Right atrium auricular region (tissue), 2 donors: ENCODE results near the gene CATSPERZ. TPM values are rescaled to one million over a fixed set of nuclear protein-coding genes. Genes with fewer than 3 reads are reported as not detected.

Experiments used
- DNase-seq: peaks from one replicate; pipeline ENCODE4 v3.0.0-alpha.2; 2019; ENCODE audit warnings: low spot score
- H3K27ac ChIP-seq, 2 donors: fragments of 200-600 bp; sonication (generic); 1 replicate in 1 of 2; 2 replicates in 1 of 2; pipeline ENCODE4 v1.5.1; 2016 to 2019
- H3K27me3 ChIP-seq, 2 donors: fragments of 200-600 bp; sonication (generic); one replicate each; pipeline versions ENCODE4 v1.5.1 to v1.6.0; 2017 to 2019
- H3K36me3 ChIP-seq: fragments of 200-600 bp; sonication (generic); one replicate; pipeline ENCODE4 v1.5.1; 2016
- H3K4me1 ChIP-seq, 2 donors: fragments of 200-600 bp; sonication (generic); one replicate each; pipeline versions ENCODE4 v1.5.1 to v1.6.0; 2017 to 2019
- H3K4me3 ChIP-seq, 2 donors: fragments of 200-600 bp; sonication (generic); 1 replicate in 1 of 2; 2 replicates in 1 of 2; pipeline ENCODE4 v1.5.1; 2017 to 2019; ENCODE audit warnings: mild to moderate bottlenecking in 1 of 2, moderate library complexity in 1 of 2
- H3K9me3 ChIP-seq, 2 donors: fragments of 200-600 bp; sonication (generic); one replicate each; pipeline ENCODE4 v1.5.1; 2019
- total RNA-seq, 2 donors: library from RNA; depleted of rRNA; stranded (reverse); fragments of >200 nt; gene quantifications; one replicate each; pipeline ENCODE4 v1.1.0, GENCODE V29; 2016
- TF ChIP-seq, protein P1 (sequence below), 2 donors: fragments of 200-600 bp; sonication (generic); IDR thresholded peaks; one replicate each; pipeline ENCODE4 v1.5.1; 2019; ENCODE audit warnings: antibody characterized with exemption in 2 of 2

CATSPERZ gene, protein sequence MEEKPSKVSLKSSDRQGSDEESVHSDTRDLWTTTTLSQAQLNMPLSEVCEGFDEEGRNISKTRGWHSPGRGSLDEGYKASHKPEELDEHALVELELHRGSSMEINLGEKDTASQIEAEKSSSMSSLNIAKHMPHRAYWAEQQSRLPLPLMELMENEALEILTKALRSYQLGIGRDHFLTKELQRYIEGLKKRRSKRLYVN
- not detected for total RNA-seq

DNA sequence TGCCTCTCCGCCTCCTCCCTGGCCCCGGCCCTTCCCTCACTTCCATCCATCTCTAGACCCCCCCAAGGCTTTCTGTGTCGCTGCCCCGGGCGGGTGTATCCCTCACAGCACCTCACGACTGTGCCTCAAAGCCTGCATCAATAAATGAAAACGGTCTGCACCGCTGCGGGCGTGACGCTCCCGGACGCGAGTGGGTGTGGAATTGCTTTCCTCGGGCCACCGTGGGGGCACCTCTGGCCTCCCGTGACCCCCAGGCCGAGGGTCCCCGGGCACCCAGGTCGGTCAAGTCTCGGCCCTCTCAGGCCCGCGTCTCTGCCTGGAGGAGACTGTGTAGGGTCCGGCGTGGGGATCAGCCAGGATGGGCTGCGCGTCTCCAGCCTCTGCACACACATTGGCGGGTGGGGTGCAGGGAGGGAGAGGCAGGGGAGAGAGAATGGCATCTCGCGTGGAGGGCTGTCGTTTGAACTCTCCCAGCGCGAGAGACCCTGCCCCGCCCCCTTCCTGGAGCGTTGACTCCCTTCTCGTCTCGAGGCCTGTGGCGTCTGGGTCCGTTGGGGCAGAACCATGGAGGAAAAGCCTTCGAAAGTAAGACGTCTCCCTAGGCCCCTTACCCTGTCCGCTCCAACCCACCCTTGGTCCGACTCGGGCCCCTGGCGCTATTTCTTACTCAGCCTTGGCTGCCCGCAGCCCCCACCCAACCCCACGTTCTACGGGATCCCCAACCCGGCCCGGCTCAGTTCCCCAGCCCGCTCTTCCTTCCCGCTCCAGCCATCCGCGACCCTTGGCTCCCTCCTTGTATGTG lies at the start of gene CATSPERZ:
Gene CATSPERZ (plus strand): TSS at position 512 of the 802 bp plus-strand sequence. CDS start 53 bp downstream, at position 565.
- no peaks in the 10 kb centered on the region for H3K9me3 ChIP-seq
- H3K4me3 ChIP-seq = peak within 1 kb of the TSS; percentile 22 to 56
- peak within 1 kb of the TSS; percentile 38 to 69 for H3K27ac ChIP-seq
- TF ChIP-seq, protein P1, sequence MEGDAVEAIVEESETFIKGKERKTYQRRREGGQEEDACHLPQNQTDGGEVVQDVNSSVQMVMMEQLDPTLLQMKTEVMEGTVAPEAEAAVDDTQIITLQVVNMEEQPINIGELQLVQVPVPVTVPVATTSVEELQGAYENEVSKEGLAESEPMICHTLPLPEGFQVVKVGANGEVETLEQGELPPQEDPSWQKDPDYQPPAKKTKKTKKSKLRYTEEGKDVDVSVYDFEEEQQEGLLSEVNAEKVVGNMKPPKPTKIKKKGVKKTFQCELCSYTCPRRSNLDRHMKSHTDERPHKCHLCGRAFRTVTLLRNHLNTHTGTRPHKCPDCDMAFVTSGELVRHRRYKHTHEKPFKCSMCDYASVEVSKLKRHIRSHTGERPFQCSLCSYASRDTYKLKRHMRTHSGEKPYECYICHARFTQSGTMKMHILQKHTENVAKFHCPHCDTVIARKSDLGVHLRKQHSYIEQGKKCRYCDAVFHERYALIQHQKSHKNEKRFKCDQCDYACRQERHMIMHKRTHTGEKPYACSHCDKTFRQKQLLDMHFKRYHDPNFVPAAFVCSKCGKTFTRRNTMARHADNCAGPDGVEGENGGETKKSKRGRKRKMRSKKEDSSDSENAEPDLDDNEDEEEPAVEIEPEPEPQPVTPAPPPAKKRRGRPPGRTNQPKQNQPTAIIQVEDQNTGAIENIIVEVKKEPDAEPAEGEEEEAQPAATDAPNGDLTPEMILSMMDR (IDR thresholded peaks at IDR 0.05) = no peak
- H3K4me1 ChIP-seq = peaks cover 0 to 32% of the 10 kb centered on the region in 2 donors
- H3K27me3 ChIP-seq = peaks cover 15 to 16% of the 10 kb centered on the region in 2 donors
- no peaks in the 10 kb centered on the region for H3K36me3 ChIP-seq
- DNase-seq = no peak

DNA sequence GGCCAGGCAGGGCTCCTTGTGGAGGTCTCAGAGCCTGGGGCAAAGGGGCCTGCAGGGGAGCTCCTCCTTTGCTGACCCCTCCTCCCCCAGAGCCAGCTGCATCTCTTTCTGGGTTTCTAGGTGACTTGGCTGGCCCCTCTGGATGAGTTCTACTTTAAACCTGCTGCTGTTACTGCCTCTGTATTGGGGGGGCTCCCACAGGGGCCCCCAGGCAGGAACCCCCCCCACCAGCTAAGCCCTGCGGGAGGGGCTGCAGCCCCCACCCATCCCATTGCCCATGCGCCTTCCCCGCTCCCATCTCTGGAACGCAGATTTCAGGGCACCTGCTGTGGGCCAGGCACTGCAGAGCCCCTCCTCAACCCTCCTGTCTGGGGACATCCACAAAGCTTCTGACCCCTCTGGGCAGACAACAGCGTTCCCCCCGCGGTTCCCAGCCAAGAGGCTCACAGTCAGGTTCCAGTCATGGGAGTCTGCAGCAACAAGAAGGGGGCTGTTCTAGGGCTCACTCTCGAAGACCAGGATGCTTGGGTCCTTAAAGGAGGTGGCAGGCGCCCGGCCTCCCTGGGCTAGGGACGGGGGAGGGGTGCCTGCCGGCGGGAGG lies 49.6 kb upstream of the CATSPERZ start:
- Histone ChIP-seq H3K9me3 (no peaks in the 10 kb centered on the region), H3K36me3 (peaks cover 8% of the 10 kb centered on the region), H3K4me3 (peak overlapping the region; percentile 43 to 83), H3K27ac (peak overlapping the region in 1 of 2 donors; percentile 56), H3K4me1 (peaks cover 0 to 51% of the 10 kb centered on the region in 2 donors), H3K27me3 (no peaks in the 10 kb centered on the region)
- TF ChIP-seq, protein P1 (IDR thresholded peaks at IDR 0.05) = no peak
- no peak for DNase-seq

DNA sequence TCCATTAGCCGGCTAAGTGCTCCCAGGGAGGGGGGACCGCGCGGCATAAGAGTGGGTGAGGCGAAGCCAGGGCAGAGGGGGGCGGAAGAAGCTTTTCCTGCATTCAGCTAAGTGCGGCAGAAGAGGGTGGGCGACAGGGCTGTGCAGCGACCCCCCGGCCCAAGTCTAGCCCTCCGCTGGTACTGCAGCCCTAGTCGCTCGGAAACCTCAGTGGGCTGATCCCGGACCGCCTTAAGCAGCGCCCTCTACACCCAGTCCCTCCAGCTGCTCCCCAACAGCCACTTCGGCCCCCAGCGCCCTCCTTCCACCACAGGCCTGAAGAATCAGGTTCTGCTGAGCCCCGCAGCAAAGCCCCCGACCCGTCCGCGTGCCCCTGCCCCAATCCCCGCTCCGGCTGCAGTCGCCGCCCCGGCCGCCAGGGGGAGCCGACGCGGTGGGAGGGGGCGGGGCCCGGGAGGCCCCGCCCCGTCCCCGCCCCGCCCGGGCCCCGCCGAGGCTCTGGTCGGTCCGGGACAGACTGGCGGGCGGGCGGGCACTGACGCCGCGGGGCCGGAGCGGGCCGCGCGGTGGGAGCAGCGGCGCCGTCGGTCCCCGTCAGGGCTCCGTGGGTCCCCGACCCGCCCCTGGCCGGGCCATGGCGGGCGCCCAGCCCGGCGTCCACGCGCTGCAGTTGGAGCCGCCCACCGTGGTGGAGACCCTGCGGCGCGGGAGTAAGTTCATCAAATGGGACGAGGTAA lies 49.0 kb upstream of the CATSPERZ start, which contains the start of gene PLCB3:
Gene PLCB3 (plus strand): TSS at position 515 of the 737 bp plus-strand sequence. CDS start 120 bp downstream, at position 635.
- peaks cover 15% of the 10 kb centered on the region for H3K36me3 ChIP-seq
- H3K4me1 ChIP-seq = peaks cover 0 to 45% of the 10 kb centered on the region in 2 donors
- no peak for DNase-seq
- H3K27ac ChIP-seq = peak within 1 kb of the TSS; percentile 63 to 71
- no peaks in the 10 kb centered on the region for H3K27me3 ChIP-seq
- H3K9me3 ChIP-seq = no peaks in the 10 kb centered on the region
- TF ChIP-seq, protein P1 (IDR thresholded peaks at IDR 0.05) = peak; percentile 87 to 99
- peak within 1 kb of the TSS; percentile 77 to 83 for H3K4me3 ChIP-seq

DNA sequence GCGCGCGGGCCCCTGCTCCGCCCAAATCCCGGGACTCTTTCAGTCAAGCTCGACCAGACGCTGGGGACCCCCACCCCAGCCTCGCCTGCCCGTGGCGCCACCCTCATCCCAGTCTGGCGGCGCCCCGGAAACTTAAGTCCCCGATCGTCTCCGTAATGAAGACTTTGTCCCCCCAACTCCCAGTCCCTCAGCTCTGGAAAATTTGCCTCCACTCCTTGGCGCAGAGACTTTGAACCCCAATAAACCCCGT lies 48.5 kb upstream of the CATSPERZ start:
- DNase-seq = no peak
- H3K4me1 ChIP-seq = peaks cover 0 to 44% of the 10 kb centered on the region in 2 donors
- H3K4me3 ChIP-seq = peak overlapping the region; percentile 77 to 83
- no peaks in the 10 kb centered on the region for H3K27me3 ChIP-seq
- TF ChIP-seq, protein P1 (IDR thresholded peaks at IDR 0.05) = no peak
- H3K9me3 ChIP-seq = no peaks in the 10 kb centered on the region
- H3K27ac ChIP-seq = peak overlapping the region; percentile 63 to 71
- H3K36me3 ChIP-seq = peaks cover 20% of the 10 kb centered on the region

DNA sequence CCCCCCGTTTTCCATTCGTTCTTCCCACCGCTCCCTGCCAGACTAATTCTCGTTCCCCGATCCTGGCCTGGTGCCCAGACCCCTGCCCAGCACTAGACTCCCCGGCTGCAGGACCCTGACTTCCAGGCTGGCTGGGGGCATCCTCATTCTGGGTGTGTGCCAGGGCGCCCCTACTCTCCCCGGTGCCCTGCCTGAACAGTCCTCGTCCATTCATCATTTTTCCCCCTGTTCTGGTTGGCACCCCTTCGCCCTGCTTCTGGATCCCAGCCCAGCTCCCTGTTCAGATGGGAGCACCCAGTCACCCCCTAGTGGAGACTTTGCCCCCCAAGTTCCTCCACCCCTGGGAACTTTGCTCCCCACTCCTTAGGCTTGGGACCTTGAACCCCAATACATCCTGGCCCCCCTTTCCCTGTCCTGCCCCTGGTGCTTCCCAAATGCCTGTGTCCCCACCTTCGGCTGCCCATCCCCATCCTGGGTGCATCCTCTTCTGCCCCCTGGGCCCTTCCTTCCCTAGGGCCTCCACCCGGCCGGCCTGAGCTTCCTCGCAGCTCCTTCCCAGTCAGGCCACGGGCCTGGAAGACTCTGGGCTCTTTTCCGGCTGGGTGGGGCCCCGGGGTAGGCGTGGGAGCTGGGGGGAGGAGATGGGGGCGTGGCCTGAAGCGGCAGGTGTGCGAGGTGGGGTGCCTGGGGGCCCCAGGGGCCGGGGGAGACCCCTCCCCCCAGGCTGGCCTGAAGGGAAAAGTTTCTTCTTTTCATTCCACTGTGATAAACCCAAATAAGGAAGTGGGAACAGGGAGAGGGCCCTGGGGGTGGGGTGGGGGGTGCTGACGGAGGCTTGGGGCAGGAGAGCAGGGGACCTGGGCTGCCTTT lies 47.9 kb upstream of the CATSPERZ start:
- TF ChIP-seq, protein P1 (IDR thresholded peaks at IDR 0.05) = peak in 1 of 2 donors; percentile 31
- no peak for DNase-seq
- Histone ChIP-seq H3K36me3 (peaks cover 20% of the 10 kb centered on the region), H3K27me3 (no peaks in the 10 kb centered on the region), H3K4me3 (peak overlapping the region; percentile 77 to 83), H3K4me1 (peaks cover 0 to 40% of the 10 kb centered on the region in 2 donors), H3K27ac (peak overlapping the region; percentile 63 to 71), H3K9me3 (no peaks in the 10 kb centered on the region)
